ENCODE measurements around the gene MFSD6.

MFSD6 gene

DNA sequence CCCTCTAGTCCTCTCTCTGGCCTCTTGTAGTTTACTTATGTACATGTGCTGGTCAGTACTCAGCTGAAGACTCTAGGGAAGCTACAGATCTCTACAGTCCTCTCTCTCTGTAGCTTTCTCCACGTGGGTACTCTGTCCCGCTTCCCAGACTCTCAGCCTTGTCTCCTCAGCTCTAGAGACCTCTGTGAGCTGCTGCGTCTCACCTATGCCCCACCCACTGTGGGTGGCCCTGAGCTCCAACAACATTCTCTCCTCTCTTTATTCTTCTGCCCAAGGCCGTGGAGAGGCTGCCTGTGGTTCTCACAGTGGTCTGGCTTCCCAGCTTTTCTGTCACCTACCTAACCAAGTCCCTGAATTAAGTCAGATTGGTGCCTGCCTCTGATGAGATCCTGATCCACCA is 33.4 kb downstream of the MFSD6 start:
- TF ChIP-seq, protein P1, sequence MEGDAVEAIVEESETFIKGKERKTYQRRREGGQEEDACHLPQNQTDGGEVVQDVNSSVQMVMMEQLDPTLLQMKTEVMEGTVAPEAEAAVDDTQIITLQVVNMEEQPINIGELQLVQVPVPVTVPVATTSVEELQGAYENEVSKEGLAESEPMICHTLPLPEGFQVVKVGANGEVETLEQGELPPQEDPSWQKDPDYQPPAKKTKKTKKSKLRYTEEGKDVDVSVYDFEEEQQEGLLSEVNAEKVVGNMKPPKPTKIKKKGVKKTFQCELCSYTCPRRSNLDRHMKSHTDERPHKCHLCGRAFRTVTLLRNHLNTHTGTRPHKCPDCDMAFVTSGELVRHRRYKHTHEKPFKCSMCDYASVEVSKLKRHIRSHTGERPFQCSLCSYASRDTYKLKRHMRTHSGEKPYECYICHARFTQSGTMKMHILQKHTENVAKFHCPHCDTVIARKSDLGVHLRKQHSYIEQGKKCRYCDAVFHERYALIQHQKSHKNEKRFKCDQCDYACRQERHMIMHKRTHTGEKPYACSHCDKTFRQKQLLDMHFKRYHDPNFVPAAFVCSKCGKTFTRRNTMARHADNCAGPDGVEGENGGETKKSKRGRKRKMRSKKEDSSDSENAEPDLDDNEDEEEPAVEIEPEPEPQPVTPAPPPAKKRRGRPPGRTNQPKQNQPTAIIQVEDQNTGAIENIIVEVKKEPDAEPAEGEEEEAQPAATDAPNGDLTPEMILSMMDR (IDR thresholded peaks at IDR 0.05; ENCODE audit: extremely low read depth, insufficient read depth, missing control alignments) = no peak
- DNase-seq (ENCODE audit: low spot score) = no peak
- in situ Hi-C loops (cut with MboI; ENCODE audit: low pct_unique_long_range_greater_than_20kb, low sequenced_read_pairs, unreplicated experiment) = no loop called here

DNA sequence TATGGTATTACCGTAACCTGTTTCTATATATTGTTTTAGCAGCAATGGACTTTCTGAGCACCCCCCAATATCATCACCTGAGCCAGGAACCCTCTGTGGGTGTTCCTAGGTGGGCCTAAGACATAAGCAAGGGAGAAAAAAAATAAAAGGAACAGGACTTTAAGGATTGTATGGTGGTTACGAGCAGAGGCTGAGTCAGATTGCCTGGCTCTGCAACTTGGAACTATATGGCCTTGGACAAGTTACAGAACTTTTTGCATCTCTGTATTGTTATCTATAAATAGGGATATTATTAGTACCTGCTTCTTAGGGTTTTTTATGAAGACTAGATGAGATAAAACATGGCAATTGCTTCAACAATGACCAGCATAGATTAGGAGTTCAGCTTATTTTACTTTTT is 34.9 kb downstream of the MFSD6 start:
- no peak for DNase-seq (ENCODE audit: low spot score)

DNA sequence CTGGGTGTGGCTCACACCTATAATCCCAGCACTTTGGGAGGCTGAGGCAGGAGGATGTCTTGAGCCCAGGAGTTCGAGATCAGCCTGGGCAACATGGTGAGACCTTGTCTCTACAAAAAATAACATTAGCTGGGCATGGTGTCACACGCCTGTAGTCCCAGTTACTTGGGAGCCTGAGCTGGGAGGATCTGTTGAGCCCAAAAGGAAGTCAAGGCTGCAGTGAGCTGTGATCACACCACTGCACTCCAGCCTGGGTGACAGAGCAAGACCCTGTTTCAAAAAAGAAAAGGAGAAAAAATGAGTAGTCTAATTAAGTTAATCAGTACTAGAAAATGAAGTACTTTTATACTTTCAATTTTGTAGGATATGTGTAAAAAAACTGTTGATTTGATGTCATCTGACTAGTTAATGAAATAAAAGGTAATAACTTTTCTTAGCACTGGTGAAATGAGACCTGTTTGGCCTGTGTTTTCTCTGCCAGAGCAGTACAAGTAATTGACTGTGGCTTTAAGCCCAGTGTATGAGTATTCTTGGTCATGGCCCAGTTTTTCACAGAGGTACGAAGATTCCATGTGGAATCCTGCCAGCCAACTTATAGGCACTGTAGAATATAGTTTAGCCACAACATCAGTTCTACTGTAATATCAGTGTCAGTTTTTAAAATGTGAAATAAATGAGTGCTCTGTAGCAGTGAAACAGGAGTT is 35.8 kb downstream of the MFSD6 start:
- no peak for DNase-seq (ENCODE audit: low spot score)
- in situ Hi-C loops (cut with MboI; ENCODE audit: low pct_unique_long_range_greater_than_20kb, low sequenced_read_pairs, unreplicated experiment) = no loop called here
- TF ChIP-seq, protein P1 (IDR thresholded peaks at IDR 0.05; ENCODE audit: extremely low read depth, insufficient read depth, missing control alignments) = no peak

More for the DNA sequence above, 34.9 kb downstream of the MFSD6 start:
- TF ChIP-seq, protein P1 (IDR thresholded peaks at IDR 0.05; ENCODE audit: extremely low read depth, insufficient read depth, missing control alignments) = no peak
- in situ Hi-C loops (cut with MboI; ENCODE audit: low pct_unique_long_range_greater_than_20kb, low sequenced_read_pairs, unreplicated experiment) = no loop called here

DNA sequence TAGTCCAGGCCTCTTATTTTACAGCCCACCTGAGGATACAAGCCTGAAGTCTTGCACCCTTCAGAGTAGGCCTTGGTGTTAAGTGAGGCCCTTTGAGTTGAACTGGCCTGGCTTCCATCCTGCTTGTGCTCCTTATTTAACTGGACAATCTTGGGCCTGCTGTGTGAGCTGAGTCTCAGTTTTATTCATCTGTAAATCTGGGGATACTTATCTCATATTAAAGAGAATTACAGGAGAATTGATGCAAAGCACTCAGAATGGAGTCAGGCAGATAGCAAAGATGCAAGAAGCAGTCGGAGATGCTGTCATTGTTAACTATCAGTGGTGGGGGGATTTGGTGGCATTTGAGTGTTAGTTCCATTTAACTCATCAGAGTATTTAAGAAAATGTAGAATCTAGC is 36.8 kb downstream of the MFSD6 start:
- in situ Hi-C loops (cut with MboI; ENCODE audit: low pct_unique_long_range_greater_than_20kb, low sequenced_read_pairs, unreplicated experiment) = no loop called here
- no peak for DNase-seq (ENCODE audit: low spot score)
- TF ChIP-seq, protein P1 (IDR thresholded peaks at IDR 0.05; ENCODE audit: extremely low read depth, insufficient read depth, missing control alignments) = no peak

DNA sequence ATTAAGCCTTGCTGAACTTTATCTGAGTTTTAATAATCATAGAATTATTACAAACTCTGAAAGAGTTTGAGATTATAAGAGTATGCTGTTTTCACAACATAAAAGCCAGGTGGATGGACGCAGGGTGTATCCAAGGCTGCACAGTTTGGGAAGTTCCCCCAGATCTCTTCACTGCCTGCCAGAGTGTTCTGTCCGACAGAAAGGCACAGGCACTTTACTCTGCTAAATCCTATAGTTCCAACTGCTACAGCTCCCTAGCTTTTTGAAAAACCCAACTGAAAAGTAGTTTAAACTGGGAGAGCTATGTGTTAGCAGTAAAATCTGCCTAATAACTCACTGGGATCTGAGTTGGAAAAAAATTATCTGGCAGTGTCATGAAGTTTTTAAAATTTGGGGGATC is 38.0 kb downstream of the MFSD6 start:
- no peak for DNase-seq (ENCODE audit: low spot score)
- in situ Hi-C loops (cut with MboI; ENCODE audit: low pct_unique_long_range_greater_than_20kb, low sequenced_read_pairs, unreplicated experiment) = no loop called here
- TF ChIP-seq, protein P1 (IDR thresholded peaks at IDR 0.05; ENCODE audit: extremely low read depth, insufficient read depth, missing control alignments) = no peak

DNA sequence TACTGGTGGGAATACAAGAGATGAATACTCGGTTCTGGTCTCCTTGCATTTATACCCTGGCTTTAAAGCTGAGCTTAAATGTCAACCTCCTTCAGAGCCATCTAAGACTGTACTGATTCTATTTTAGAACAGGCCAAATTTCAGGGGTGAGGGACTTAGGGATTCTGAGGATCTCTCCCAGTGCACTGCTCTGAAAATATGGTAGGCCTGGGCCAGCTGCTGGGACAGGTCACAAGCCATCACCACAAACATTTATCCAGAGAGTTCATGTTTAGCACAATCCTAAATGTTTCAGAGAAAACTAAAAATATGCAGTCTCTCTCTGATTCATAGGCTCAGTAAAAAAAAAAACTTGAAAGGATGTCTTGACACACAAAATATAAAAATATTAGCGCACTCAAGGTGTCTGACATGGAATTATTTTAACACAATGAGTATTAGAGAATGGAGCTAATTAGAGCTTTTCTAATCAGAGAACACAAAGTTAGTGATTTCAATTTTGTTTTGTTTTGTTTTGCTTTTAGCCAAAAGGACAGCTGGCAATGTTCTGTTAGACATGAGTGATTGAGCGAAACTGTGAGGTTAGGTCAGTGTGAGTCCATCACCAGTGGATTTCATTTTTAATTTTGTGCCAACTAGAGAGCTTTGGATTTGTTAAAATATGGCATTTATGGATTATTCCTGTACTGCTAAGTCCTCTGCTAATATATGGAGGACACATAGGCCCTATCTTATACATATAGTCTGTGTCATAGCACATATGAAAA is 38.8 kb downstream of the MFSD6 start:
- TF ChIP-seq, protein P1 (IDR thresholded peaks at IDR 0.05; ENCODE audit: extremely low read depth, insufficient read depth, missing control alignments) = no peak
- DNase-seq (ENCODE audit: low spot score) = no peak
- in situ Hi-C loops (cut with MboI; ENCODE audit: low pct_unique_long_range_greater_than_20kb, low sequenced_read_pairs, unreplicated experiment) = no loop called here
